CD14-positive monocyte (primary cell): ENCODE results near the gene MYO15B. TPM values are rescaled to one million over a fixed set of nuclear protein-coding genes. Genes with fewer than 3 reads are reported as not detected.

Source experiments
- DNase-seq, 3 donors: peaks; one replicate each; pipeline ENCODE4 v3.0.0-alpha.2; 2011 to 2022
- H2AFZ ChIP-seq: 2 replicates; pipeline ENCODE4 v1.6.0; 2012; ENCODE audit warnings: mild to moderate bottlenecking, low read depth, low read length, inconsistent platforms; ENCODE audit not compliant: insufficient read depth, poor library complexity, severe bottlenecking
- H3K27ac ChIP-seq, 2 donors: 1 replicate in 1 of 2; 2 replicates in 1 of 2; pipeline ENCODE4 v1.5.1; 2012 to 2013; ENCODE audit warnings: low read length in 2 of 2, control low read depth in 1 of 2, inconsistent platforms in 1 of 2, low read depth in 1 of 2, mild to moderate bottlenecking in 1 of 2
- H3K27me3 ChIP-seq, 2 donors: one replicate each; pipeline versions ENCODE4 v1.6.0 to v1.6.1; 2011 to 2013; ENCODE audit warnings: low read length in 2 of 2; ENCODE audit not compliant: control insufficient read depth in 2 of 2, insufficient read depth in 2 of 2
- H3K36me3 ChIP-seq, 2 donors: replicated peaks in 1 of 2; 1 replicate in 1 of 2; 2 replicates in 1 of 2; pipeline versions ENCODE4 v1.5.1 to v1.6.1; 2012 to 2013; ENCODE audit warnings: low read length in 2 of 2, control low read depth in 1 of 2, inconsistent platforms in 1 of 2, mild to moderate bottlenecking in 1 of 2; ENCODE audit not compliant: insufficient read depth in 2 of 2, control insufficient read depth in 1 of 2
- H3K4me1 ChIP-seq, 2 donors: 1 replicate in 1 of 2; 2 replicates in 1 of 2; pipeline versions ENCODE4 v1.5.1 to v1.6.1; 2012 to 2013; ENCODE audit warnings: low read length in 2 of 2, control low read depth in 1 of 2, inconsistent platforms in 1 of 2, mild to moderate bottlenecking in 1 of 2, moderate library complexity in 1 of 2; ENCODE audit not compliant: insufficient read depth in 2 of 2, control insufficient read depth in 1 of 2
- H3K4me2 ChIP-seq: replicated peaks from 2 replicates; pipeline ENCODE3; 2012; ENCODE audit warnings: low read length, moderate library complexity, mild to moderate bottlenecking; ENCODE audit not compliant: poor library complexity, severe bottlenecking; ENCODE audit errors: extremely low read depth
- H3K4me3 ChIP-seq, 3 experiments: fragments of 200-600 bp in 1 of 3; sonication (generic) in 1 of 3; replicated peaks in 1 of 3; 1 replicate in 2 of 3; 2 replicates in 1 of 3; pipeline ENCODE4 v1.5.1; 2011 to 2013; ENCODE audit warnings: low read length in 3 of 3, mild to moderate bottlenecking in 3 of 3, control low read depth in 2 of 3, low read depth in 2 of 3, inconsistent platforms in 1 of 3, moderate library complexity in 1 of 3
- H3K79me2 ChIP-seq: 2 replicates; pipeline ENCODE4 v1.6.0; 2012; ENCODE audit warnings: mild to moderate bottlenecking, control low read depth, inconsistent platforms, low read length, moderate library complexity; ENCODE audit not compliant: insufficient read depth
- H3K9ac ChIP-seq: 2 replicates; pipeline ENCODE4 v1.6.0; 2017; ENCODE audit warnings: low read length, mild to moderate bottlenecking; ENCODE audit not compliant: insufficient read depth, poor library complexity, severe bottlenecking
- H3K9me3 ChIP-seq, 2 donors: replicated peaks in 1 of 2; 1 replicate in 1 of 2; 2 replicates in 1 of 2; pipeline versions ENCODE4 v1.5.1 to v1.6.1; 2012 to 2013; ENCODE audit warnings: low read length in 2 of 2, control low read depth in 1 of 2; ENCODE audit not compliant: control insufficient read depth in 1 of 2, insufficient read depth in 1 of 2
- H4K20me1 ChIP-seq: 2 replicates; pipeline ENCODE4 v1.6.0; 2012; ENCODE audit warnings: mild to moderate bottlenecking, low read length, control low read depth, moderate library complexity; ENCODE audit not compliant: insufficient read depth
- H3K27ac Mint-ChIP-seq, 7 donors: one replicate each; pipeline ENCODE4 v1.8.0; 2020; ENCODE audit warnings: mild to moderate bottlenecking in 7 of 7, mixed read lengths in 7 of 7, moderate library complexity in 6 of 7, inconsistent platforms in 2 of 7
- H3K27me3 Mint-ChIP-seq, 3 donors: one replicate each; pipeline ENCODE4 v1.8.0; 2021 to 2022; ENCODE audit warnings: low read depth in 3 of 3, mild to moderate bottlenecking in 3 of 3, mixed read lengths in 3 of 3, moderate library complexity in 3 of 3, inconsistent platforms in 1 of 3
- H3K36me3 Mint-ChIP-seq, 2 donors: one replicate each; pipeline ENCODE4 v1.8.0; 2020; ENCODE audit warnings: mixed read lengths in 2 of 2, inconsistent platforms in 1 of 2, mild to moderate bottlenecking in 1 of 2
- H3K4me1 Mint-ChIP-seq: one replicate; pipeline ENCODE4 v1.8.0; 2020; ENCODE audit warnings: mild to moderate bottlenecking, mixed read lengths
- H3K4me3 Mint-ChIP-seq, 2 donors: one replicate each; pipeline ENCODE4 v1.8.0; 2020; ENCODE audit warnings: mild to moderate bottlenecking in 2 of 2, mixed read lengths in 2 of 2, moderate library complexity in 1 of 2
- H3K9me3 Mint-ChIP-seq, 7 donors: one replicate each; pipeline ENCODE4 v1.8.0; 2020 to 2022; ENCODE audit warnings: mixed read lengths in 7 of 7, mild to moderate bottlenecking in 6 of 7, moderate library complexity in 6 of 7, inconsistent platforms in 2 of 7
- CTCF ChIP-seq: fragments of 200-600 bp; IDR thresholded peaks from one replicate; pipeline ENCODE4 v1.8.0; 2022; ENCODE audit warnings: antibody characterized with exemption, mild to moderate bottlenecking
- WGBS: methylation state at CpG from one replicate; pipeline ENCODE4 v1.1.5; 2013; ENCODE audit warnings: missing lambda C conversion rate; ENCODE audit not compliant: insufficient coverage; 5-methylcytosine and 5-hydroxymethylcytosine counted together
- intact Hi-C, 2 donors: fragments of 100-400 bp; cut with micrococcal nuclease; formaldehyde crosslinking; loops; one replicate each; pipeline versions ENCODE4 v1.15.0 to v1.15.1; 2023
- polyA plus RNA-seq, 3 donors: library from polyadenylated mRNA; depleted of rRNA in 1 of 3; unstranded in 2 of 3; stranded (reverse) in 1 of 3; fragments of 300-500 nt in 2 of 3; fragments of >200 nt in 1 of 3; fragmentation: Illumina TruSeq in 2 of 3; gene quantifications; 1 replicate in 2 of 3; 2 replicates in 1 of 3; pipeline ENCODE4 v1.2.3, GENCODE V29; 2012 to 2021

MYO15B gene
- polyA plus RNA-seq, 3 donors: 0.17 to 596 (median 0.62) TPM

GRCh38 chr17:75573540-75573957 is 14.1 kb upstream of the MYO15B start:
- H3K36me3 Mint-ChIP-seq: peaks cover 0 to 4% of the 10 kb centered on the region in 2 donors
- Histone ChIP-seq H2AFZ (no peak overlapping the region), H3K9ac (no peak overlapping the region), H3K4me2 (no peak overlapping the region), H3K79me2 (no peaks in the 10 kb centered on the region), H3K27me3 (no peaks in the 10 kb centered on the region), H3K9me3 (no peaks in the 10 kb centered on the region), H3K36me3 (no peaks in the 10 kb centered on the region), H4K20me1 (no peaks in the 10 kb centered on the region), H3K27ac (no peak overlapping the region), H3K4me1 (peaks cover 20% of the 10 kb centered on the region in 2 donors), H3K4me3 (no peak overlapping the region)
- intact Hi-C loops: loop anchor here in 1 of 2 donors (5.0 kb wide), 1 partner anchor 56 kb away; the partner anchor contains the start of genes CASKIN2 and TSEN54
- no peak for TF ChIP-seq CTCF
- peaks cover 2 to 6% (median 4%) of the 10 kb centered on the region in 3 donors for H3K27me3 Mint-ChIP-seq
- no peaks in the 10 kb centered on the region for H3K9me3 Mint-ChIP-seq
- no peak overlapping the region for H3K4me3 Mint-ChIP-seq
- DNase-seq: no peak
- 97% methylated on average over 13 of the region's 16 CpGs for WGBS
- peaks cover 17% of the 10 kb centered on the region for H3K4me1 Mint-ChIP-seq
- peak overlapping the region in 2 of 7 donors; percentile 31 to 66 for H3K27ac Mint-ChIP-seq

- Histone ChIP-seq H3K4me3 (no peak overlapping the region), H2AFZ (no peak overlapping the region), H3K4me2 (no peak overlapping the region), H3K36me3 (no peaks in the 10 kb centered on the region), H3K27me3 (no peaks in the 10 kb centered on the region), H3K9ac (no peak overlapping the region), H3K9me3 (no peaks in the 10 kb centered on the region), H3K79me2 (no peaks in the 10 kb centered on the region), H3K27ac (no peak overlapping the region), H4K20me1 (no peaks in the 10 kb centered on the region), H3K4me1 (peaks cover 20% of the 10 kb centered on the region in 2 donors)
- no peak for TF ChIP-seq CTCF
- no peak for DNase-seq
- Mint-ChIP-seq H3K4me3 (no peak overlapping the region), H3K27ac (peak overlapping the region in 1 of 7 donors; percentile 31), H3K27me3 (peaks cover 2 to 6% (median 4%) of the 10 kb centered on the region in 3 donors), H3K36me3 (peaks cover 0 to 4% of the 10 kb centered on the region in 2 donors), H3K9me3 (no peaks in the 10 kb centered on the region), H3K4me1 (peaks cover 20% of the 10 kb centered on the region)
- 96% methylated on average over 7 of the region's 13 CpGs for WGBS
- intact Hi-C loops: loop anchor here in 1 of 2 donors (5.0 kb wide), 1 partner anchor 57 kb away; the partner anchor contains the start of genes CASKIN2 and TSEN54
Measured at GRCh38 chr17:75573994-75574393, 13.6 kb upstream of the MYO15B start.
